ENCODE measurements around the gene MBTPS1.

Gene MBTPS1

DNA sequence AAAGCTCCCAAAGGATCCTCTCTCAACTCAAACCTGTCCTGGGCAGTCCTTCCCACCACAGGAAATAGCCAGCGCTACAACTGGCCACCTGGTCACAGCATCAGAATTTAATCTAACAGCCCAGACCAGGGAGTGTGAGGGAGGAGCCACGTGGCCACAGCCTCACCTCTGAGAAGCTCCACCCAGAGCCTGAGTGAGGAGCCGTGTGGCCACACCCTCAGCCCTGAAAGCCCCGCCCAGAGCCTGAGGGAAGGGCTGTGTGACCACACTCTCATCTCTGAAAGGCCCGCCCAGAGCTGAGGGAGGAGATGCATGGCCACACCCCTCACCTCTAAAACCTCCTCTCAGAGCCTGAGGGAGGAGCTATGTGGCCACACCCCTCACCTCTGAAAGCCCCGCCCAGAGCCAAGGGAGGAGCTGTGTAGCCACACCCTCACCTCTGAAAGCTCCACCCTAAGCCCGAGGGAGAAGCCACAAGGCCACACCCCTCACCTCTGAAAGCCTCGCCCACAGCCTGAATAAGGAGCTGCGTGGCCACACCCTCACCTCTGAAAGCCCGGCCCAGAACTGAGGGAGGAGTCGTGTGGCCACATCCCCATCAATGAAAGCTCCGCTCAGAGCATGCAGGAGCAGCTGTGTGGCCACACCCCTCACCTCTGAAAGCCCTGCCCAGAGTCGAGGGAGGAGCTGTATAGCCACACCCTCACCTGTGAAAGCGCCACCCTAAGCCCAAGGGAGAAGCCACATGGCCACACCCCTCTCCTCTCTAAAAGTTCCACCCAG, 102.8 kb downstream of the MBTPS1 start:
- Histone ChIP-seq H3K9me3 (ENCODE audit: low read length) (no peaks in the 10 kb centered on the region), H3K27ac (ENCODE audit: low read depth, low read length) (no peak overlapping the region), H3K4me1 (ENCODE audit: insufficient read depth, low read length) (no peaks in the 10 kb centered on the region), H3K27me3 (ENCODE audit: control insufficient read depth in 1 of 2, insufficient read depth in 2 of 2, low read length in 2 of 2) (no peaks in the 10 kb centered on the region), H3K9ac (ENCODE audit: low read length) (no peak overlapping the region), H3K36me3 (ENCODE audit: insufficient read depth, low read length) (no peaks in the 10 kb centered on the region), H3K4me3 (ENCODE audit: low read depth in 1 of 2, low read length in 2 of 2) (no peak overlapping the region)

DNA sequence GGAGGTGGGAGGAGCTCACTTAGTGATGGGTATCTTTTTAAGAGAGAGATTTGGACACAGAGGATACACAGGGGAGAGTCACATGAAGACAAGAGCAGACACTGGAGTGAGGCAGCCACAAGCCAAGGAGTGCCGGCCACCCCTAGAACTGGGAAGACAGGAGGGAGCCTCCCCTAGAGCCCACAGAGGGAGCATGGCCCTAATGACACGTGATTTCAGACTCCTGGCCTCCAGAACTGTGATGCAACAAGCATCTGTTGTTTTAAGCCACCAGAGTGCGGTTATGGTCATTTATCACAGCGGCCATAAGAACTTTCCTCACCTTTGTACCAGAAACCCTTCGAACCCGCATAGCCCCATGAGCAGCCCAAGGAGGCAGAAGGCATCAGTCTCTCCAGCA, 107.5 kb downstream of the MBTPS1 start:
- Histone ChIP-seq H3K9ac (ENCODE audit: low read length) (no peak overlapping the region), H3K36me3 (ENCODE audit: insufficient read depth, low read length) (no peaks in the 10 kb centered on the region)

DNA sequence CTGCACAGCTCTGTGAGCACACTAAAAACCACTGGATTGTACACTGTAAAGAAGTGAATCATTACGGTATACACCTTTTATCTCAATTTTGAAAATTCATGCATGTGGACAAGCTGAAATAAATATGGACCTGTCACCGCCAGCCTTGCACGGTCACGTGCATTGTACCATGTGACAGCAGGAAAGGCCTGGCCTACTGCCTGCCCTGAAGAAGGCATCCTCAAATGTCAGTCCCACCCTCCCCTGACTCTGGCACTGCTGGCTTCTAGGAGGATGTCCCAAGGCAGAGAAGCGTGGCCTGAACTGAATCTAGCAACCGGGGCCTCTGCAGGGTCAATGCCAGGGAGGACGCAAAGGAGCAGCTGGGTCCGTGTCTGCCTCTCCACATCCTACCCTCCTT, 108.8 kb downstream of the MBTPS1 start:
- Histone ChIP-seq H3K27ac (ENCODE audit: low read depth, low read length) (no peak overlapping the region), H3K4me3 (ENCODE audit: low read depth in 1 of 2, low read length in 2 of 2) (no peak overlapping the region), H3K27me3 (ENCODE audit: control insufficient read depth in 1 of 2, insufficient read depth in 2 of 2, low read length in 2 of 2) (no peaks in the 10 kb centered on the region), H3K9me3 (ENCODE audit: low read length) (no peaks in the 10 kb centered on the region), H3K36me3 (ENCODE audit: insufficient read depth, low read length) (no peaks in the 10 kb centered on the region), H3K4me1 (ENCODE audit: insufficient read depth, low read length) (no peaks in the 10 kb centered on the region), H3K9ac (ENCODE audit: low read length) (no peak overlapping the region)

More for the DNA sequence above, 107.5 kb downstream of the MBTPS1 start:
- Histone ChIP-seq H3K27ac (ENCODE audit: low read depth, low read length) (no peak overlapping the region), H3K4me1 (ENCODE audit: insufficient read depth, low read length) (no peaks in the 10 kb centered on the region), H3K9me3 (ENCODE audit: low read length) (no peaks in the 10 kb centered on the region), H3K4me3 (ENCODE audit: low read depth in 1 of 2, low read length in 2 of 2) (no peak overlapping the region), H3K27me3 (ENCODE audit: control insufficient read depth in 1 of 2, insufficient read depth in 2 of 2, low read length in 2 of 2) (no peaks in the 10 kb centered on the region)

DNA sequence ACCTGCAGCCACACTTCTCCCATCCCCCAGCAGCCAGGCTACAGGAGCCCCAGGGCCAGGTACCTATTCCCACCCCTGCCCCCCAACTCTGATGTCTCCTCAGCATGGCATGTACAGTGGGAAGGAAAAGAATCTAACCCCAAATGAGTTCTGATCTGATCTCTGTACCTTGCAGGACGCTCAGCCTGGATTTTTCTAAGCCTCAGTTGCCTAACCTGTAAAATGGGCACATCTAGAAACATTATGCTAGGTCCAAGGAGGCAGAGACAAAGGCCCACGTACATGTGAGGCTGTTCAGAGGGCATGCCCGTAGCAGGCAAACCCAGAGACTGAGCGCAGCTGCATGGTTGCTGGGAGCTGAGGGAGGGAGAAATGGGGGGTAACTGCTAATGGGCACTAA, 109.2 kb downstream of the MBTPS1 start:
- no peak overlapping the region for H3K27ac ChIP-seq (ENCODE audit: low read depth, low read length)
- no peak overlapping the region for H3K4me3 ChIP-seq (ENCODE audit: low read depth in 1 of 2, low read length in 2 of 2)
- no peaks in the 10 kb centered on the region for H3K4me1 ChIP-seq (ENCODE audit: insufficient read depth, low read length)
- no peaks in the 10 kb centered on the region for H3K27me3 ChIP-seq (ENCODE audit: control insufficient read depth in 1 of 2, insufficient read depth in 2 of 2, low read length in 2 of 2)
- no peaks in the 10 kb centered on the region for H3K36me3 ChIP-seq (ENCODE audit: insufficient read depth, low read length)
- no peak overlapping the region for H3K9ac ChIP-seq (ENCODE audit: low read length)
- H3K9me3 ChIP-seq (ENCODE audit: low read length), result no peaks in the 10 kb centered on the region

DNA sequence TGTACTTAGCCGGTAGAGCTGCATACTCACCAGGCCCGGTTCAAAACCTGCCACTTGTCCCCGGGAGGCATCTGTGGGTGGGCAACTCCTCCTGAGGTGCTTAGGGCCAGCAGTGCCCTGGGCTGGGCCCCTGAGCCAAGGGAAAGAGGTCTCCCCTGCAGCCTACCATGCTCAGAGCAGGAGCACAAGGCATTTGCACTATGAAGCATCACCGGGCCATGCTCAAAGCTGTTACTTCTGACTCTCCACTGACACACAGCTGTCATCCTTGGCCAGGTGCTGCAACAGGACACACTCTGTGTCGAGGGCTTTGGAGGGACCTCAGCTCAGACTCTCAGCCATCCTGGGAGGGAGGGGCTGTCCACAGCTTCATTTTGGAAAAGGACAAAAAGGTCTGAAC, 111.4 kb downstream of the MBTPS1 start:
- Histone ChIP-seq H3K4me3 (ENCODE audit: low read depth in 1 of 2, low read length in 2 of 2) (no peak overlapping the region), H3K27ac (ENCODE audit: low read depth, low read length) (no peak overlapping the region), H3K36me3 (ENCODE audit: insufficient read depth, low read length) (no peaks in the 10 kb centered on the region), H3K4me1 (ENCODE audit: insufficient read depth, low read length) (no peaks in the 10 kb centered on the region), H3K27me3 (ENCODE audit: control insufficient read depth in 1 of 2, insufficient read depth in 2 of 2, low read length in 2 of 2) (no peaks in the 10 kb centered on the region), H3K9me3 (ENCODE audit: low read length) (no peaks in the 10 kb centered on the region), H3K9ac (ENCODE audit: low read length) (no peak overlapping the region)

DNA sequence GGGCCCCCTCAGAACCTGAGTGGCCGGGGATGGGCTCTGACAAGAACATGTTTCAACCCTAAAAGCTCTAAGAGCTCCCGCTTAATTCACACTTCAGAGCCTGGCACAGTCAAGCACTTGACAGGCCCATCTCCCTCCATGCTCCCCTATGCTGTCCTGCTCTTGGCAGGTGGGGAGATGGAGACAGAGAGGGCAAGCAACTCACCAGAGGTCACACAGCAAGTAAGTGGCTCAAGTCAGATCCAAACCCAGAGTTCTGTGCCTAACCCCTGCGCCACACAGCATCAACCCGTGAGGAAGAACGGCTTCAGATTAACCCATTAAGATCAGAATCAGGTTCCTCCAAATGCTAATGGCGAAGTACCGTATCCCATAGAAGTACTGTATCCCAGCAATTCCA, 112.3 kb downstream of the MBTPS1 start:
- Histone ChIP-seq H3K36me3 (ENCODE audit: insufficient read depth, low read length) (no peaks in the 10 kb centered on the region), H3K9ac (ENCODE audit: low read length) (no peak overlapping the region), H3K27ac (ENCODE audit: low read depth, low read length) (no peak overlapping the region), H3K4me1 (ENCODE audit: insufficient read depth, low read length) (no peaks in the 10 kb centered on the region), H3K27me3 (ENCODE audit: control insufficient read depth in 1 of 2, insufficient read depth in 2 of 2, low read length in 2 of 2) (peaks cover 0 to 2% of the 10 kb centered on the region in 2 donors), H3K9me3 (ENCODE audit: low read length) (no peaks in the 10 kb centered on the region), H3K4me3 (ENCODE audit: low read depth in 1 of 2, low read length in 2 of 2) (no peak overlapping the region)

All from muscle layer of colon (tissue), 2 donors.